ENCODE results near the gene MKRN2OS. TPM values are rescaled to one million over a fixed set of nuclear protein-coding genes. Genes with fewer than 3 reads are reported as not detected.
"Not testable (repeated sequence)": the region's sequence is repeated elsewhere in the genome, so short reads cannot be mapped to it uniquely, and the experiment has no call there.

MKRN2OS gene
- total RNA-seq, 1 donor from 2014 or later, result not detected

DNA sequence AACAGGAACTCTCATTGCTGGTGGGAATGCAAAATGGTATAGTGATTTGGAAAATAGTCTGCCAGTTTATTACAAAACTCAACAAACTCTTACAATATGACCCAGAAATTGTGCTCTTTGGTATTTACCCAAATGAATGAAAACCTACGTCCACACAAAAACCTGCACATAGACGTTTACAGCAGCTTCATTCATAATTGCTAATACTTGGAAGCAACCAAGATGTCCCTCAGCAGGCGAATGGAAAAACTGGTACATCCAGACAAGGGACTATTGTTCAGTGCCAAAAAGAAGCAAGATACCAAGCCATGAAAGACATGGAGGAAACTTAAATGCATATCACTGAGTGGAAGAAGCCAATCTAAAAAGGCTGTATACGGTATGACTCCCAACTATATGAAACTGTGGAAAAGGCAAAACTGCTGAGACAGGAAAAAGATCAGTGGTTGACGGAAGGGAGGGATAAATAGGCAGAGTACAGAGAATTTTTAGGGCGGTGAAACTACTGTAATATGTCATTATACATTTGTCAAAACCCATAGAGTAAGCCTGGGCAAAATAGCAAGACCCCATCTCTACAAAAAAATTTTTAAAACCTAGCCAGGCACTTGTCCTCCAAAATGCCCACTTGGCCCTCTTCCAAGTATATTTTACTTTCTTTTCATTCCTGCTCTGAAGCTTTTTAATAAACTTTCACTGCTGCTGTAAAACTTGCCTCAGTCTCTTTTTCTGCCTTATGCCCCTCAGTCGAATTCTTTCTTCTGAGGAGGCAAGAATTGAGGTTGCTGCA is 4.9 kb upstream of the MKRN2OS start:
- no peaks in the 10 kb centered on the region for H3K36me3 ChIP-seq
- no peak overlapping the region for H3K4me3 ChIP-seq
- no peaks in the 10 kb centered on the region for H3K9me3 ChIP-seq
- no peak for ATAC-seq
- DNase-seq, result no peak
- TF ChIP-seq, protein P1, sequence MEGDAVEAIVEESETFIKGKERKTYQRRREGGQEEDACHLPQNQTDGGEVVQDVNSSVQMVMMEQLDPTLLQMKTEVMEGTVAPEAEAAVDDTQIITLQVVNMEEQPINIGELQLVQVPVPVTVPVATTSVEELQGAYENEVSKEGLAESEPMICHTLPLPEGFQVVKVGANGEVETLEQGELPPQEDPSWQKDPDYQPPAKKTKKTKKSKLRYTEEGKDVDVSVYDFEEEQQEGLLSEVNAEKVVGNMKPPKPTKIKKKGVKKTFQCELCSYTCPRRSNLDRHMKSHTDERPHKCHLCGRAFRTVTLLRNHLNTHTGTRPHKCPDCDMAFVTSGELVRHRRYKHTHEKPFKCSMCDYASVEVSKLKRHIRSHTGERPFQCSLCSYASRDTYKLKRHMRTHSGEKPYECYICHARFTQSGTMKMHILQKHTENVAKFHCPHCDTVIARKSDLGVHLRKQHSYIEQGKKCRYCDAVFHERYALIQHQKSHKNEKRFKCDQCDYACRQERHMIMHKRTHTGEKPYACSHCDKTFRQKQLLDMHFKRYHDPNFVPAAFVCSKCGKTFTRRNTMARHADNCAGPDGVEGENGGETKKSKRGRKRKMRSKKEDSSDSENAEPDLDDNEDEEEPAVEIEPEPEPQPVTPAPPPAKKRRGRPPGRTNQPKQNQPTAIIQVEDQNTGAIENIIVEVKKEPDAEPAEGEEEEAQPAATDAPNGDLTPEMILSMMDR (IDR thresholded peaks at IDR 0.05), result no peak
- no peaks in the 10 kb centered on the region for H3K4me1 ChIP-seq
- intact Hi-C loops (cut with DNase I), result no loop called here
- H3K27ac ChIP-seq, result no peak overlapping the region
- H3K27me3 ChIP-seq (ENCODE audit: low read depth), result peaks cover 25% of the 10 kb centered on the region

DNA sequence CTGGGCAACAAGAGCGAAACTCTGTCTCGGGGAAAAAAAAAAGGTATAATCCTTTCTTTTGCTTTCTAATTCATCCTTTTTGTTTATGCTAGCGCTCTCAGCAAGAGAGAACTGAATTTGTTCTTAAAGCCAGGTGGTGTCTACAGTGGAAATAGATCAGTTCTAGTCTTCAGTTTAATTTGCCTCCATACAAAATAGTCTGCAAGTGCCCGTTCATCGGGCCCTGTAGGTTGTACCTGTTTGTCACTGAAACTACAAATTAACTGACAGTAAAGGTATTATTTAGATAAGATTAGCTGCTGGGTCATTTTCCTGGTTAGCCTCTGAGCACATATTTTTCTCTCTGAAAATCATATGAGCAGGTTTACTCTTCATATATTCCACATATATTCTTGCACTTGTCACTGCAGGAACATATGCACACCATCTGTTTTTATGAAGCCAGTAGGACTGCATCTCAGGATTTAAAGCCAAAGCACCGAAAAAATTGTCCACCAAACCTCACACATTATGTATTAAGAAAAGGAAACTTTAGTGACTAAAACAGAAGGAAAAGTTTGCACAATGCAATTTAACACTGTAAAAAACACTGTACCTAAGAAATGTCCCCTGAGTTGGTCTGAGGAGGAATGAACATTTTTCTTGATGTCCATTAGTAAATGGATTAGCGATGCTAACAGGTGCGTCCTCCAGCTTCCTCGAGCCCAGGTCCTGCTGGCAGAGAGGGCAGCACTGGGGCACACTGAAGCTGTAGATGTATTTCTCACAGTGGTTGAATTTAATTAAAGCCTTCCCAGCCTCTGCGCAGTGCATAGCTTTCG is 437 bp downstream of the MKRN2OS start:
- Histone ChIP-seq H3K9me3 (no peaks in the 10 kb centered on the region), H3K36me3 (no peaks in the 10 kb centered on the region), H3K27ac (no peak overlapping the region), H3K4me3 (no peak overlapping the region), H3K4me1 (no peaks in the 10 kb centered on the region), H3K27me3 (ENCODE audit: low read depth) (no peaks in the 10 kb centered on the region)
- intact Hi-C loops (cut with DNase I), result no loop called here
- no peak for DNase-seq
- ATAC-seq, result no peak
- TF ChIP-seq, protein P1 (IDR thresholded peaks at IDR 0.05), result no peak

DNA sequence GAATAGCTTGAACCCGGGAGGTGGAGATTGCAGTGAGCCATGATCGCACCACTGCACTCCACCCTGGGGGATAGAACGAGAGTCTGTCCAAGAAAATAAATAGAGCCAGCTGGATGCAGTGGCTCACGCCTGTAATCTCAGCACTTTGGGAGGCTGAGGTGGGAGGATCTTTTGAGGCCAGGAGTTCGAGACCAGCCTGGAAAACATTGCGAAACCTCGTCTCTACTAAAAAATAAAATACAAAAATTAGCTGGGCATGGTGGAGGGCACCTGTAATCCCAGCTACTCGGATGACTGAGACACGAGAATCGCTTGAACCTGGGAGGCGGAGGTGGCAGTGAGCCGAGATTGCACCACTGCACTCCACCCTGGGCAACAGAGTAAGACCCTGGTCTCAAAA is 1.8 kb downstream of the MKRN2OS start:
- DNase-seq; H3K27ac ChIP-seq; intact Hi-C loops (cut with DNase I); H3K9me3 ChIP-seq; H3K4me1 ChIP-seq; H3K27me3 ChIP-seq (ENCODE audit: low read depth); ATAC-seq; H3K36me3 ChIP-seq; H3K4me3 ChIP-seq: not testable (repeated sequence)

DNA sequence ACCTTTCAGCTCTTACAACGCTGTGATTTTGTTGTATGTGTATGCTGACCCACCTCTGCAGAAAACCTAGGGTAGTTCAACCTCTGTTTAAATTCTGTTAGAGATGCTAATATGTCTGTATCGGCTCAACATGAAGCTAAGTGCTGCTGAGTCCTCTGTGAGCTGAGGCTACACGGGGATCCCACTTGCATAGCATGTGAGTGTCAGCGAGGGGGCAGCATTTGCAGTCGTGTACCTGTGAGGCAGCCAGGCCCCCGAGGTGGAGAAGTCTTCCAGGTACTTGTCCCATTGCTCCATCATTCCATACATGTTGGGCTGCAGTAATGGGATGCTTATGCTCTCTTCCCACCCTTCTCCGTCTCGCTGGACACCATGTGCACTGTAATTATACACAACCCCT is 3.7 kb downstream of the MKRN2OS start:
- peaks cover 5% of the 10 kb centered on the region for H3K36me3 ChIP-seq
- no peaks in the 10 kb centered on the region for H3K27me3 ChIP-seq (ENCODE audit: low read depth)
- DNase-seq, result no peak
- ATAC-seq, result no peak
- TF ChIP-seq, protein P1 (IDR thresholded peaks at IDR 0.05), result no peak
- intact Hi-C loops (cut with DNase I), result no loop called here
- no peaks in the 10 kb centered on the region for H3K4me1 ChIP-seq
- no peaks in the 10 kb centered on the region for H3K9me3 ChIP-seq
- H3K27ac ChIP-seq, result no peak overlapping the region
- H3K4me3 ChIP-seq, result no peak overlapping the region

DNA sequence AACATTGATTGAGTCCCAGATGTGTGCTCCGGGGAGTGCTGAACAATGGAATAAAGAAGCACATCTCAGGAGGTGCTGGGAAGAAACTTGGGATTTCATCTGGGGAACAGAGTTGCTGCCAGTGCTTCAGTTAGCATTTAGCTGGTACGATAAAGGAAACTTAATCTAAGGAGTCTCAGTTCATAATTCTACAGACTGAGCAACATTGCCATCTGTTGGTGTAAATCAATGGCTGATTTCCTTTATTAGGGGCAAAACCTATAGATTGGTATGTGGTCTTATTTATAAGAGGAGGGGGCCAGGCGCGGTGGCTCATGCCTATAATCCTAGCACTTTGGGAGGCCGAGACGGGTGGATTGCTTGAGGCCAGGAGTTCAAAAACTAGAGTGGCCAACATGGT is 8.9 kb downstream of the MKRN2OS start:
- H3K36me3 ChIP-seq, result peaks cover 28% of the 10 kb centered on the region
- H3K4me1 ChIP-seq, result no peaks in the 10 kb centered on the region
- intact Hi-C loops (cut with DNase I), result no loop called here
- H3K4me3 ChIP-seq, result no peak overlapping the region
- H3K27ac ChIP-seq, result no peak overlapping the region
- no peaks in the 10 kb centered on the region for H3K9me3 ChIP-seq
- DNase-seq, result no peak
- TF ChIP-seq, protein P1 (IDR thresholded peaks at IDR 0.05), result no peak
- H3K27me3 ChIP-seq (ENCODE audit: low read depth), result no peaks in the 10 kb centered on the region
- no peak for ATAC-seq

DNA sequence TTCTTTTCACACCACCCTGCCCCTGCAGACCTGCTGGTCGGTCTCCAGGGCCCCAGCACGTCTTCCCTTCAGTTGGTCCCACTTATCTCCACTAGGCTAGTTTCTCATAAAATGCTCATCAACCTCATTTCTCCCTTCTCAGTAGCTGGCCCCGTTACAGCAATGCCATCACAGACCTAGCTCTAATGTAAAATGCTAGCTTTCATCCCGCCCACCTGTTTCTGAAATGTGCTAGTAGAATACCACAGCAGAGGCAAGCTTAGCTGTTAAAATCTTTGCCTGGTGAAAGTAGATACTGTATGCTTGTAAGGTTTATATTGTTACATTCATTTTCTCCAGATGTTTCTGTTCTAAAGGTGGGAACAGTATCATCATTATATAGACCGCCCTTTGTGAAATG is 13.1 kb downstream of the MKRN2OS start:
- ATAC-seq, result no peak
- no peaks in the 10 kb centered on the region for H3K27me3 ChIP-seq (ENCODE audit: low read depth)
- no peaks in the 10 kb centered on the region for H3K4me1 ChIP-seq
- DNase-seq, result no peak
- TF ChIP-seq, protein P1 (IDR thresholded peaks at IDR 0.05), result no peak
- intact Hi-C loops (cut with DNase I), result no loop called here
- H3K27ac ChIP-seq, result no peak overlapping the region
- peaks cover 44% of the 10 kb centered on the region for H3K36me3 ChIP-seq
- no peak overlapping the region for H3K4me3 ChIP-seq
- no peaks in the 10 kb centered on the region for H3K9me3 ChIP-seq
